OCI-LY7 (cell line): ENCODE data around the gene PTGS1. TPM values are rescaled to one million over a fixed set of nuclear protein-coding genes. Genes with fewer than 3 reads are reported as not detected.

ENCODE experiments used
- BruUV-seq: library from RNA; stranded (reverse); fragments of 400-500 nt; replicated peaks from 2 replicates; lab custom pipeline; 2021; lab: Mats Ljungman, UMichigan
- CTCF ChIA-PET: fragments of 300-600 bp; sonication (Branson Sonifier 250); formaldehyde crosslinking; loops from one replicate; lab custom pipeline; 2022; ENCODE audit warnings: antibody characterized with exemption; ENCODE audit not compliant: unreplicated experiment; lab: Charles Lee
- POLR2A ChIA-PET: fragments of 300-600 bp; sonication (Branson Sonifier 250); formaldehyde crosslinking; loops from one replicate; lab custom pipeline; 2022; ENCODE audit warnings: antibody characterized with exemption; lab: Charles Lee
- DNase-seq: peaks from one replicate; pipeline ENCODE4 v3.0.0-alpha.2; 2015; ENCODE audit warnings: low spot score
- H2AFZ ChIP-seq: fragments of 200-600 bp; sonication (generic), shearing (Covaris generic); 2 replicates; pipeline ENCODE4 v1.6.1; 2014; ENCODE audit warnings: mild to moderate bottlenecking, antibody characterized with exemption, low read length, moderate library complexity
- H3K27ac ChIP-seq: fragments of 200-600 bp; sonication (generic); 2 replicates; pipeline ENCODE4 v1.5.1; 2014; ENCODE audit warnings: mixed run types, low read depth, mild to moderate bottlenecking, moderate library complexity, low read length, inconsistent platforms; ENCODE audit not compliant: poor library complexity, severe bottlenecking
- H3K36me3 ChIP-seq: fragments of 200-600 bp; sonication (generic); 2 replicates; pipeline ENCODE4 v1.6.1; 2014; ENCODE audit warnings: mild to moderate bottlenecking, antibody characterized with exemption, low read length, moderate library complexity, mixed read lengths; ENCODE audit not compliant: insufficient read depth
- H3K4me1 ChIP-seq: fragments of 200-600 bp; sonication (generic); 2 replicates; pipeline ENCODE4 v1.5.1; 2014; ENCODE audit warnings: mild to moderate bottlenecking, low read length; ENCODE audit not compliant: insufficient read depth, poor library complexity, severe bottlenecking
- H3K4me2 ChIP-seq: fragments of 200-600 bp; sonication (generic); 2 replicates; pipeline ENCODE4 v1.6.1; 2014; ENCODE audit warnings: mild to moderate bottlenecking, low read length
- H3K4me3 ChIP-seq: fragments of 200-600 bp; sonication (generic); 2 replicates; pipeline ENCODE4 v1.5.1; 2014; ENCODE audit warnings: mild to moderate bottlenecking, low read depth, low read length; ENCODE audit not compliant: poor library complexity, severe bottlenecking
- H3K79me2 ChIP-seq: fragments of 200-600 bp; sonication (generic); 2 replicates; pipeline ENCODE4 v1.6.1; 2016; ENCODE audit warnings: low read depth, mild to moderate bottlenecking, low read length, moderate library complexity, mixed read lengths; ENCODE audit not compliant: insufficient read depth
- H3K9me2 ChIP-seq: fragments of 200-600 bp; sonication (generic); 2 replicates; pipeline ENCODE4 v1.6.1; 2016; ENCODE audit warnings: mild to moderate bottlenecking, low read length, mixed read lengths; ENCODE audit not compliant: insufficient read depth
- H3K9me3 ChIP-seq: fragments of 200-600 bp; sonication (generic); 2 replicates; pipeline ENCODE4 v1.6.1; 2014; ENCODE audit warnings: mild to moderate bottlenecking, mixed run types, low read length, mixed read lengths
- H4K20me1 ChIP-seq: fragments of 200-600 bp; sonication (generic); 2 replicates; pipeline ENCODE4 v1.6.1; 2014; ENCODE audit warnings: mild to moderate bottlenecking, antibody characterized with exemption, low read length, moderate library complexity, mixed read lengths; ENCODE audit not compliant: insufficient read depth
- EZH2phosphoT487 ChIP-seq: fragments of 200-600 bp; sonication (generic); IDR thresholded peaks from 2 replicates; pipeline ENCODE4 v1.6.1; 2018; ENCODE audit warnings: low read depth, borderline replicate concordance, mild to moderate bottlenecking, mixed run types, antibody characterized with exemption, low read length, moderate library complexity, mixed read lengths
- intact Hi-C: fragments of 100-400 bp; cut with micrococcal nuclease; formaldehyde crosslinking; loops from one replicate; pipeline ENCODE4 v1.10.0; 2022; ENCODE audit not compliant: unreplicated experiment
- total RNA-seq, 2 experiments: library from RNA; depleted of rRNA in 1 of 2; stranded (reverse); fragments of >200 nt in 1 of 2; shearing (Covaris generic) in 1 of 2; gene quantifications; 2 replicates each; pipeline ENCODE4 v1.2.3, GENCODE V29; 2014 to 2022
- TF ChIP-seq, protein P1 (sequence below): fragments of 200-600 bp; sonication (generic); conservative IDR thresholded peaks from 2 replicates; pipeline ENCODE4 v1.5.1; 2014; ENCODE audit warnings: mild to moderate bottlenecking, antibody characterized with exemption, low read length, moderate library complexity, mixed read lengths

The PTGS1 gene
- total RNA-seq, 2 experiments from 2014 or later: 0.79 to 2.2 TPM

DNA sequence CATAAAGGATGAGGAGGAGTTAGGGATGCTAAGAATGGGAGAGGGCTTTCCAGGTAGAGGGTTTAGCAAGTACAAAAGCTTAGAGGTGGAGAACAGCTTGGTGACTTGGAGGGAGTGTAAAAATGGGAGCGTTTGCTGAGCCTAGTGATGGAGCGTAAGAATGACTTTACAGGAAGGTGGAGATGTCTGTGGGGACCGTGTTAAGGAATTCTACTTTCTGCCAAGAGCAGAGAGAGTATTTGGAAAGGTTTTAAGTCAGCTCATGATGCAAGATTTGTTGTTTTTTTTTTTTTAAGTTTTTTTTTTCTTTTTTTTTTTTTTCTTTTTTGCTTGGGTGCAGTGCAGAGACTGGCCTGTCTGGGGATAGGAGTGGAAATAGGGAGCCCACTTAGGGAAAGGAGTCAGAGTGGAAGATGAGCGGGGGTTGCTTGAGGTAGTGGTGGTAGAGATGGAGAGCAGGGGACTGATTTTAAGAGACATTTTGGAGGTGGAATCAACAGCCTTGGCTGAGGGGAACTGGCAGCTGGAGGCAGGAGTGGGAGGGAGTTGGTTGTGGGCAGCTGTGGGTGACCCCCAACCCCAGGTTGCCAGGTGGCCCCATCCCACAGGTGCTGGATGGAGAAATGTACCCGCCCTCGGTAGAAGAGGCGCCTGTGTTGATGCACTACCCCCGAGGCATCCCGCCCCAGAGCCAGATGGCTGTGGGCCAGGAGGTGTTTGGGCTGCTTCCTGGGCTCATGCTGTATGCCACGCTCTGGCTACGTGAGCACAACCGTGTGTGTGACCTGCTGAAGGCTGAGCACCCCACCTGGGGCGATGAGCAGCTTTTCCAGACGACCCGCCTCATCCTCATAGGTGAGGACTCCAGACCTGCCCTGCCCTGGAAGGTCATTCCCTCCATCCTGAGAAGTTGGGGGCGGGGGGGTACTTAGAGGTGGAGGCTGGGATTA is 12.4 kb downstream of the PTGS1 start:
- H3K4me2 ChIP-seq: no peak overlapping the region
- intact Hi-C loops: loop anchor here (10.0 kb wide), 1 partner anchor 432 kb away; no protein-coding TSS in a partner anchor

DNA sequence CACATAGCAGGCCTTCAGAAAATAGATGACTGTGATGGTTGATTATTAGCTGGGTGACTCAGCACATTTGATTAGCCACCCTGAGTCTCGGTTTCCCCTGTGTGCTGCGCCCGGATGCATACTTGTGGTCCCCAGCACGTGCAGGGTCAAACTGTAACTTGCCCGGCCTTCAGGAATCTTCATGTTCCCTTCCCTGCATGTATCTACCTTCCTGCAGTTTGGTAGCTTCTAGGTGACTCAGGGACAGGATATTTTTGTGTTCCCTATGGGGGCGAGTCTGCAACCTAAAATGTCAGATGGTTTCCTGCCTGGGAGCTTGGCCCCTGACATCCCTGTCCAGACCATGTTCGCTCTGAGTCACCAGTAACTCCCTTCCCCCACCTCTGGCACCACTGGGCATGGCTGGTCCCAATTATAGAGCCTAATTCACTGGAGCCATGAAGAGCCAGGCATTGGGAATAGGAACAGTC is 13.2 kb downstream of the PTGS1 start:
- ChIA-PET POLR2A (interaction anchor here (0.6 kb wide), 1 partner anchor 1486 kb away, joined by 7 read pairs; no protein-coding TSS in a partner anchor), CTCF (no interaction called here)
- Histone ChIP-seq H3K9me3 (peaks cover 8% of the 10 kb centered on the region), H2AFZ (no peak overlapping the region), H3K9me2 (no peaks in the 10 kb centered on the region), H3K79me2 (no peaks in the 10 kb centered on the region), H3K4me2 (no peak overlapping the region), H3K4me1 (peaks cover 4% of the 10 kb centered on the region), H3K36me3 (no peaks in the 10 kb centered on the region), H3K27ac (no peak overlapping the region), H4K20me1 (no peaks in the 10 kb centered on the region), H3K4me3 (no peak overlapping the region)
- BruUV-seq: no TSS peak
- intact Hi-C loops: loop anchor here (10.0 kb wide), 1 partner anchor 431 kb away; no protein-coding TSS in a partner anchor
- no peak for TF ChIP-seq EZH2phosphoT487
- TF ChIP-seq, protein P1, sequence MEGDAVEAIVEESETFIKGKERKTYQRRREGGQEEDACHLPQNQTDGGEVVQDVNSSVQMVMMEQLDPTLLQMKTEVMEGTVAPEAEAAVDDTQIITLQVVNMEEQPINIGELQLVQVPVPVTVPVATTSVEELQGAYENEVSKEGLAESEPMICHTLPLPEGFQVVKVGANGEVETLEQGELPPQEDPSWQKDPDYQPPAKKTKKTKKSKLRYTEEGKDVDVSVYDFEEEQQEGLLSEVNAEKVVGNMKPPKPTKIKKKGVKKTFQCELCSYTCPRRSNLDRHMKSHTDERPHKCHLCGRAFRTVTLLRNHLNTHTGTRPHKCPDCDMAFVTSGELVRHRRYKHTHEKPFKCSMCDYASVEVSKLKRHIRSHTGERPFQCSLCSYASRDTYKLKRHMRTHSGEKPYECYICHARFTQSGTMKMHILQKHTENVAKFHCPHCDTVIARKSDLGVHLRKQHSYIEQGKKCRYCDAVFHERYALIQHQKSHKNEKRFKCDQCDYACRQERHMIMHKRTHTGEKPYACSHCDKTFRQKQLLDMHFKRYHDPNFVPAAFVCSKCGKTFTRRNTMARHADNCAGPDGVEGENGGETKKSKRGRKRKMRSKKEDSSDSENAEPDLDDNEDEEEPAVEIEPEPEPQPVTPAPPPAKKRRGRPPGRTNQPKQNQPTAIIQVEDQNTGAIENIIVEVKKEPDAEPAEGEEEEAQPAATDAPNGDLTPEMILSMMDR: no peak
- DNase-seq: no peak

More for the DNA sequence above, 12.4 kb downstream of the PTGS1 start:
- DNase-seq: no peak
- ChIA-PET POLR2A (no interaction called here), CTCF (no interaction called here)
- TF ChIP-seq EZH2phosphoT487: no peak
- TF ChIP-seq, protein P1: no peak
- Histone ChIP-seq H2AFZ (no peak overlapping the region), H3K4me1 (peaks cover 3% of the 10 kb centered on the region), H3K79me2 (no peaks in the 10 kb centered on the region), H3K9me2 (no peaks in the 10 kb centered on the region), H3K4me3 (no peak overlapping the region), H4K20me1 (no peaks in the 10 kb centered on the region), H3K9me3 (peaks cover 8% of the 10 kb centered on the region), H3K27ac (no peak overlapping the region), H3K36me3 (no peaks in the 10 kb centered on the region)
- BruUV-seq: no TSS peak
